GM23248 (cell line): Measurements from ENCODE around the gene SEPHS2. TPM values are rescaled to one million over a fixed set of nuclear protein-coding genes. Genes with fewer than 3 reads are reported as not detected.

Source experiments
- DNase-seq: peaks from one replicate; pipeline ENCODE4 v3.0.0-alpha.2; 2015
- H2AFZ ChIP-seq: fragments of 200-600 bp; sonication (generic); 2 replicates; pipeline ENCODE4 v1.6.1; 2016; ENCODE audit warnings: antibody characterized with exemption
- H3F3A ChIP-seq: fragments of 200-600 bp; sonication (generic); 2 replicates; pipeline ENCODE4 v1.6.1; 2016; ENCODE audit warnings: mild to moderate bottlenecking, antibody characterized with exemption, mixed run types; ENCODE audit not compliant: insufficient read depth
- H3K27ac ChIP-seq: fragments of 200-600 bp; sonication (generic); 2 replicates; pipeline ENCODE4 v1.5.1; 2016; ENCODE audit warnings: mild to moderate bottlenecking
- H3K27me3 ChIP-seq: fragments of 200-600 bp; sonication (generic); replicated peaks from 2 replicates; pipeline ENCODE4 v1.6.1; 2016; ENCODE audit warnings: mild to moderate bottlenecking; ENCODE audit not compliant: insufficient read depth
- H3K36me3 ChIP-seq: fragments of 200-600 bp; sonication (generic); 2 replicates; pipeline ENCODE4 v1.6.1; 2016; ENCODE audit warnings: low read depth, mild to moderate bottlenecking
- H3K4me1 ChIP-seq: fragments of 200-600 bp; sonication (generic); 2 replicates; pipeline ENCODE4 v1.6.1; 2016; ENCODE audit warnings: mild to moderate bottlenecking; ENCODE audit not compliant: insufficient read depth
- H3K4me2 ChIP-seq: fragments of 200-600 bp; sonication (generic); one replicate; pipeline ENCODE4 v1.6.1; 2016; ENCODE audit warnings: mild to moderate bottlenecking; ENCODE audit not compliant: unreplicated experiment
- H3K4me3 ChIP-seq: fragments of 200-600 bp; sonication (generic); 2 replicates; pipeline ENCODE4 v1.5.1; 2016; ENCODE audit warnings: mild to moderate bottlenecking
- H3K79me2 ChIP-seq: fragments of 200-600 bp; sonication (generic); 2 replicates; pipeline ENCODE4 v1.6.1; 2016; ENCODE audit warnings: mild to moderate bottlenecking; ENCODE audit not compliant: insufficient read depth
- H3K9ac ChIP-seq: fragments of 200-600 bp; sonication (generic); 2 replicates; pipeline ENCODE4 v1.6.1; 2016; ENCODE audit warnings: mild to moderate bottlenecking
- H3K9me2 ChIP-seq: fragments of 200-600 bp; sonication (generic); 2 replicates; pipeline ENCODE4 v1.6.1; 2016; ENCODE audit warnings: mixed run types, mild to moderate bottlenecking, moderate library complexity; ENCODE audit not compliant: insufficient read depth
- H3K9me3 ChIP-seq: fragments of 200-600 bp; sonication (generic); one replicate; pipeline ENCODE4 v1.6.1; 2017; ENCODE audit warnings: low read depth
- H4K20me1 ChIP-seq: fragments of 200-600 bp; sonication (generic); 2 replicates; pipeline ENCODE4 v1.6.0; 2016; ENCODE audit not compliant: insufficient read depth
- EZH2 ChIP-seq: fragments of 200-600 bp; sonication (generic); IDR thresholded peaks from 2 replicates; pipeline ENCODE4 v1.6.1; 2018; ENCODE audit warnings: antibody characterized with exemption, mild to moderate bottlenecking; ENCODE audit not compliant: insufficient read depth, poor library complexity, severe bottlenecking
- EZH2phosphoT487 ChIP-seq: fragments of 200-600 bp; sonication (generic); IDR thresholded peaks from 2 replicates; pipeline ENCODE4 v1.6.1; 2018; ENCODE audit warnings: antibody characterized with exemption, moderate library complexity, mild to moderate bottlenecking, low read depth; ENCODE audit not compliant: insufficient read depth
- WGBS, 2 experiments: methylation state at CpG; one replicate each; pipeline ENCODE4 v1.1.6; 2015 to 2017; ENCODE audit warnings: low lambda C conversion rate in 2 of 2, low coverage in 1 of 2; ENCODE audit errors: missing lambda C conversion rate in 2 of 2; 5-methylcytosine and 5-hydroxymethylcytosine counted together
- in situ Hi-C: fragments of 300-500 bp; cut with MboI; formaldehyde crosslinking; loops from 2 replicates; pipeline ENCODE4 v1.15.0; 2020
- polyA plus RNA-seq: library from polyadenylated mRNA; unstranded; fragments of >200 nt; fragmentation: Nextera tagmentation; extraction: Ambion mirVana; gene quantifications from 2 replicates; pipeline ENCODE4 v1.2.1, GENCODE V29; 2016
- total RNA-seq: library from RNA; depleted of rRNA; stranded (reverse); fragments of >200 nt; shearing (Covaris generic); gene quantifications from 2 replicates; pipeline ENCODE4 v1.2.3, GENCODE V29; 2014

SEPHS2 gene
- total and polyA plus RNA-seq, 2 experiments from 2014 or later, result 6.2 to 26.9 TPM

GRCh38 chr16:30476991-30477390, 31.3 kb upstream of the SEPHS2 start:
- no peak for TF ChIP-seq EZH2
- TF ChIP-seq EZH2phosphoT487, result no peak
- H4K20me1 ChIP-seq, result no peaks in the 10 kb centered on the region
- no peak overlapping the region for H3K27ac ChIP-seq
- peaks cover 48% of the 10 kb centered on the region for H3K27me3 ChIP-seq
- H3K9me3 ChIP-seq, result no peaks in the 10 kb centered on the region
- no peak overlapping the region for H3K4me3 ChIP-seq
- no peak overlapping the region for H3K4me2 ChIP-seq
- H3F3A ChIP-seq, result no peaks in the 10 kb centered on the region
- in situ Hi-C loops, result no loop called here
- no peaks in the 10 kb centered on the region for H3K9me2 ChIP-seq
- WGBS, 2 experiments, result 21 to 28% methylated on average over 3 of the region's 3 CpGs
- no peaks in the 10 kb centered on the region for H3K4me1 ChIP-seq
- H2AFZ ChIP-seq, result no peak overlapping the region
- H3K9ac ChIP-seq, result no peak overlapping the region
- H3K79me2 ChIP-seq, result no peaks in the 10 kb centered on the region
- no peak for DNase-seq
- H3K36me3 ChIP-seq, result no peaks in the 10 kb centered on the region

- H3F3A ChIP-seq, result 0 out of 2 replicates have a peak, but pooled peaks cover under 1% of the 10 kb centered on the region
- no peak overlapping the region for H3K27ac ChIP-seq
- WGBS, 2 experiments, result 43 to 53% methylated on average over 7 of the region's 7 CpGs
- no peaks in the 10 kb centered on the region for H3K4me1 ChIP-seq
- H3K27me3 ChIP-seq, result peaks cover 48% of the 10 kb centered on the region
- H3K9me2 ChIP-seq, result no peaks in the 10 kb centered on the region
- no peaks in the 10 kb centered on the region for H3K9me3 ChIP-seq
- no peaks in the 10 kb centered on the region for H4K20me1 ChIP-seq
- H3K9ac ChIP-seq, result no peak overlapping the region
- DNase-seq, result no peak
- in situ Hi-C loops, result no loop called here
- H3K36me3 ChIP-seq, result no peaks in the 10 kb centered on the region
- no peak overlapping the region for H3K4me3 ChIP-seq
- H3K79me2 ChIP-seq, result no peaks in the 10 kb centered on the region
- H2AFZ ChIP-seq, result no peak overlapping the region
- no peak overlapping the region for H3K4me2 ChIP-seq
- no peak for TF ChIP-seq EZH2
- no peak for TF ChIP-seq EZH2phosphoT487
These were observed 29.0 kb upstream of the SEPHS2 start for GRCh38 chr16:30474684-30475083.

- Histone ChIP-seq H3K79me2 (no peaks in the 10 kb centered on the region), H3K4me2 (no peak overlapping the region), H3K9me3 (no peaks in the 10 kb centered on the region), H3K27ac (no peak overlapping the region), H3K9me2 (no peaks in the 10 kb centered on the region), H3K4me3 (no peak overlapping the region), H2AFZ (no peak overlapping the region), H3F3A (peaks cover 6% of the 10 kb centered on the region; the same call in 1 of the 2 replicates), H3K4me1 (no peaks in the 10 kb centered on the region), H3K9ac (no peak overlapping the region), H4K20me1 (no peaks in the 10 kb centered on the region), H3K36me3 (no peaks in the 10 kb centered on the region), H3K27me3 (peaks cover 48% of the 10 kb centered on the region)
- DNase-seq, result no peak
- TF ChIP-seq EZH2phosphoT487, result no peak
- no peak for TF ChIP-seq EZH2
- WGBS, 2 experiments, result 0 to 1% methylated on average over 21 to 25 of the region's 35 CpGs
- in situ Hi-C loops, result no loop called here
These were observed 28.4 kb upstream of the SEPHS2 start for GRCh38 chr16:30474074-30474452.

- H2AFZ ChIP-seq, result no peak overlapping the region
- TF ChIP-seq EZH2, result no peak
- TF ChIP-seq EZH2phosphoT487, result no peak
- H3K36me3 ChIP-seq, result no peaks in the 10 kb centered on the region
- no peak overlapping the region for H3K4me3 ChIP-seq
- H3K4me2 ChIP-seq, result no peak overlapping the region
- no peak overlapping the region for H3K9ac ChIP-seq
- peaks cover 6% of the 10 kb centered on the region; the same call in 1 of the 2 replicates for H3F3A ChIP-seq
- H3K27me3 ChIP-seq, result peaks cover 48% of the 10 kb centered on the region
- in situ Hi-C loops, result no loop called here
- H3K79me2 ChIP-seq, result no peaks in the 10 kb centered on the region
- no peaks in the 10 kb centered on the region for H3K9me3 ChIP-seq
- H4K20me1 ChIP-seq, result no peaks in the 10 kb centered on the region
- DNase-seq, result no peak
- H3K27ac ChIP-seq, result no peak overlapping the region
- H3K9me2 ChIP-seq, result no peaks in the 10 kb centered on the region
- WGBS, 2 experiments, result 41 to 48% methylated on average over 17 to 18 of the region's 19 CpGs
- H3K4me1 ChIP-seq, result no peaks in the 10 kb centered on the region
These were observed 27.8 kb upstream of the SEPHS2 start for GRCh38 chr16:30473231-30474073.
